GM19395 (cell line): ENCODE measurements around the gene NAPB.
A peak's percentile ranks its signal among the peaks of the same experiment; 100 is the strongest.

Experiments used
- ATAC-seq: cut with Tn5 transposase; IDR thresholded peaks from one replicate; pipeline ENCODE4 v1.9.1; 2021; ENCODE audit warnings: mild to moderate bottlenecking, moderate library complexity; ENCODE audit not compliant: unreplicated experiment

Gene NAPB

GRCh38 chr20:23407781-23408464, 13.4 kb downstream of the NAPB start:
- ATAC-seq = peak; percentile 81

DNA sequence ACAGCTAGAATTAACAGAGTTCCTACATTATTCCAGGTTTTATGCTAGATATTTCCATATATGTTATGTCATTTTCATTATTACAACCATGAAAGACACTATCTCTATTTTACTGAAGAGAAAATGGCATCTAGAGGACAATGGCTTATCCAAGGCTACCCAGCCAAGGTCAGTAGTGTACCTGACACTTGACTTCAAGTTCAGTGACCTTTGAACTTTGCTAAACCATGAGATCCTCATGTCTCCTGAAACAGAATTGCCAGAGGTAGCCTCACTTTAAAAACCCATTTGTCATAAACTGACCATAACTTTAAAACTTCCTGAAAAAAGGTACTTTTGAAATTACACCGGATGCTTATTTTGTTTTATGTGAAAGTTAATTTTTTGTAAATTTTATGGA, 14.4 kb downstream of the NAPB start:
- ATAC-seq = no peak

DNA sequence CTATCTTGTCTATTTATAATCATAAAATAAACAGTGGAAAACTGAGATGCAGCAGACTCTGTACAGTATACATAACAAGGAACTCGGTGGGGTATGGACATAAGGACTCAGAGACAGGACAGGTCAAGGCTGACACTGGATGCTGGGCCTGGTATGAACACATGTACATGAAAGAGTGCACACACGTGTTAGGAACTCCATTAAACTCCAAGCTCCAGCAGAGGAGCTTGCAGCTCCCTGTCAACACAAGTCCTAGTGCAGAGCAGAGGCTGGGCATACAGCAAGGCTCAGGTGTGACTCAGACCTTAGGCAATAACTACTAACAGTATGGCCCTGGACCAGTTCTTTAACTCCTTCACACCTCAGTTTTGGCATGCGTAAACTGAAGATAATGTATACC, 17.1 kb downstream of the NAPB start:
- ATAC-seq = no peak

GRCh38 chr20:23403751-23404150, 17.5 kb downstream of the NAPB start:
- ATAC-seq = no peak

GRCh38 chr20:23401051-23401450, 20.2 kb downstream of the NAPB start:
- no peak for ATAC-seq

DNA sequence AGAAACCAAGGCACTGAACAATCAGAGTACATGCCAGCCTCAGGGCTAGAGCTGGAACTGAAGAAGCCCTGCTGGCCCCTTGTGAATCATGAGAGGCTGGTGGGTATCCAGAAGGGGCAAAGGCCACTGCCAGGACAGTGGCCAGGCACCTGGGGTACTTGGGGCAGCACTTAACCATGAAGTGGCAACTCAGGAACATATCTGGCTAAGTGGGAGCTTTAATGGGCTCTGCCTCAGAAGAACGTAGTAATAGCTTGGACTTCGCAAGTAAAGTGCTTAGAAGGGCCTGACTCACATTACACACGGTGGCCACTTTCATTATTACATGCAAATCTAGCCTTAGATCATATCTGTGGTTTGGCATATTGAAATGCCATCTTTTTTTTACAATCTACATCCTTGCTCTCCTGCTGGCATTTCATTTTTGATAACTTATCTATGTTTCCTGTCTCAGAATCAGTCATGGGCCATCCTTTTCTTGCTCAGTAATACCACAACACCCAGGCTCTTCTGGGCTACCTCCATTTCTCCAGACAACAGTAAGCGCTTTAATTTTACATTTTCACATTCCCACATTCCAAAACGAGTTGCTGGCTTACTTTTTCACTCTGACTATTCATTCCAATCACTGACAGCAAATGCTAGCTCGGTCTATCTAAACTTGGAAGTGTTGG, 21.6 kb downstream of the NAPB start:
- ATAC-seq = no peak

DNA sequence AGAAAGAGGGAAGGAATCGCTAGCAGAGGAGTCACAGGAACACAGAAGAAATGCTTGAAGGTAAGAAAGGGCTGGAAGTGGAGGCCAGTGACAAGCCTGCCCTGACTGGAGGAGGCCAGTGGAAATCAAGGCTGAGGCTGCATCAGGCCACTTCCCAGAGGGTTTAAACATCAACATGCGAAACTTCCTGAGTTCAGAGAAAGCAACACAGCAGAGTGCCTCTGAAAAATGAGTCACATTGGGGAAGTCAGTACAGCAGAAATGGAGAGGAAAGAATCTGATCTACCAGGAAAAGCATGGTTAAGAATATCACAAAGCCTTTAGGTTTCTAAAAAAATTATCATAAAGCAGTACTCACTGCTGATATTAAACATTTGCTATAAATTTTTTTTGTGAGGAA, 23.3 kb downstream of the NAPB start:
- ATAC-seq = no peak

GRCh38 chr20:23396950-23397627, 24.2 kb downstream of the NAPB start:
- ATAC-seq = no peak

- no peak for ATAC-seq
Observed at GRCh38 chr20:23393996-23394775, 27.1 kb downstream of the NAPB start.

DNA sequence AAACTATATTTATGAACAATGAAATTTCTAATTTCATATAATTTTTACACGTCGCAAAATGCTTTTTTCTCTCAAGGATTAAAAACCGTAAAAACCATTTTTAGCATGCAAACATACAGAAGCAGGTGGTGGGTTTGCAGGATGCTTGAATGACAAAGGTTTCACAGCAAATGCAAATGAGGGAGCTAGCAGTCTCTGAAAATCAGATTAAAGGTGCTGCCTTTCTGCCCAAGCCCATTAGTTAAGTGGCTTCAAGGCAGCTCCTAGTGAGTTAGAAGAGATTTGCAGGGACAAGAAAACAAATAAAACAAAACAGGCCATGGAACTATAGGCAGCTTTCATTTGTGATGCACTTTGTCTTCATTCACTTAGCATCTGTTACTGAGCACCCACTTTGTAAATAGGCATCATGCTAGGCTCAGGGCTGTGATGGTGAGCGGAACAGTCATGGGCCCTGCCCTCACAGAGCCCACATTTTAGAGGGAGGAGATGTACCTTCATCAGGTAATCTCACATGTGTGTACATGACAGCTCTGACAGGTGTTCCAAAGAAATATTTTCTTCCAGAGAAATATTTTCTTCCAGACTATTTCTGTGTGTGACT, 29.5 kb downstream of the NAPB start:
- ATAC-seq = no peak

DNA sequence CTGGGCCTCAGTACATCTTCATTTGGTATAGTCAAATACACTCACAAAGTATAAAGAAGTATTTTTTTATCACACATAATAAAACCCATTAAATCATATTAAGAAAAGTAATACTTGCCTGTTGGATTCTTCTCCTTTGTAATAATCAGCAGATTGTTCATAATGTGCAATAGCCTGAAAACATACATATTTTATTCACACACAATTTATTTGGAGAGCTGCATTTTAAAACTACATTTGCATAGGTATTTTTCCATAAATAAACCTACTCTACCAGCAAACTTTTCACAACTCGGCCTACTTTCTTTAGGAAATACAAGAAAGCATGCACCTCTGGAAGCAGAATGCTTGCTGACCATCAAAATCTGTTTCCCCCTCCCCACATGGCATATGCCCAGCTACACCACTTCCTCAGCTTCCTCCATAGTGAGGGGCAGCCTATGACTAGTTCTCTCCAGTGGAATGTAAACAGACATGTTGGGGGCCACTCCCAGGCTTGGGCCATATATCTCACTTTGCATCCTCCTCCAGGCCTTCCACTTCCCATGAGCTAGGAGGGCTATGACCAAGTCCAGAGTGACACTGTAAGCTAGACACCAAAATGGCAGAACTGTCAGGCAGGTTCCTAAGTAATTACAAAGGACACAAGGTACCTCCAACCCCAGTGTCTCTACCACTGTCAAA, 31.1 kb downstream of the NAPB start:
- ATAC-seq = no peak

DNA sequence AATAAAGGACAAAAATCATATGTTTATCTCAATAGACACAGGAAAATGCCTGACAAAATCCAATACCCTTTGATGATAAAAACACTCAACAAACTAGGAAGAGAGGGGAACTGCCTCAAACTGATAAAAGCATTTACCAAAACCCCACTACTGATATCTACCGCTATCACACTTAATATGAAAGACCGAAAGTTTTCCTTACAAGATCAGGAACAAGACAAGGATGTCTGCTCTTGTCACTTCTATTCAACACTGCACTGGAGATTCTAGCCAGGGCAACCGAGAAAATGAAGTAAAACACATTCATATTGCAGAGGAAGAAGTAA, 34.2 kb downstream of the NAPB start:
- ATAC-seq = no peak

GRCh38 chr20:23386304-23387117, 34.8 kb downstream of the NAPB start:
- no peak for ATAC-seq

GRCh38 chr20:23381876-23382275, 39.4 kb downstream of the NAPB start:
- no peak for ATAC-seq

DNA sequence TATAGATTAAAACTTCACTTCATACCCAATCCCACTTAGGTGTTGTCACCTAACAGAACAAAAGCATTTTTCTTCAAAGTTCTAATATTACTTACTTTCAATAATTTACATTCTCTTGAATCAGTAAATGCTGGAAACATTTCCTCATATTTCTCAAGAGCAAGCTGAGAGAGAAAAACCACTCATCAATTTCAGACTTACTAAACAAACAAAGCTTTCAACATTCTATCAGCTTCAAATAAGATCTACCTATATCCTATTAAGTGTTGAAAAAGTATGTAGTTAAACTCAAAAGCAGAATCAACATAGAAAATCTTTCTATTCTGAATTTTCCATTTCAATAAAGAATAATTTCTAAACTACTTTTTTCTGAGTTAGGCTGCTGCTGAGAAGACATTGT, 41.5 kb downstream of the NAPB start:
- no peak for ATAC-seq

- ATAC-seq = no peak
Observed at GRCh38 chr20:23375827-23376226, 45.5 kb downstream of the NAPB start.

- no peak for ATAC-seq
Observed at GRCh38 chr20:23374441-23374840, 46.8 kb downstream of the NAPB start.

DNA sequence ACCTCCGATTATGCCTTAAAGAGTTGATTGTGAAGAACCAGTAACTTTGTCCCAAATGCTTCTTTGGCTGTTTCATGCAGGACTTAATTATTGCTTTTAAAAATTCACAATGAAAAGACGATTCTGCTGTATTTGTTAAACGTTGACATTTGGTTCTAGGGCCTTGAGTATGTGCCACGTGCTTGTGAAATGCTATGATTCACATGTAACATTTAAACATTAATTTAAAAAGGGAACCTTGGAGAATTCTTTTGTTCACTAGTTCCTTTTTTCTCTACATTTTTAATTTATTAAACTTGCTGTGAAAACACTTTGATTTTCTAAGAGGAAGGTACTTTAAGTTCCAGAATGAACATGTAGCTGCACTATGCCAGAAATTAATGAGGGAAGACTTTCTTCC, 49.8 kb downstream of the NAPB start:
- no peak for ATAC-seq

DNA sequence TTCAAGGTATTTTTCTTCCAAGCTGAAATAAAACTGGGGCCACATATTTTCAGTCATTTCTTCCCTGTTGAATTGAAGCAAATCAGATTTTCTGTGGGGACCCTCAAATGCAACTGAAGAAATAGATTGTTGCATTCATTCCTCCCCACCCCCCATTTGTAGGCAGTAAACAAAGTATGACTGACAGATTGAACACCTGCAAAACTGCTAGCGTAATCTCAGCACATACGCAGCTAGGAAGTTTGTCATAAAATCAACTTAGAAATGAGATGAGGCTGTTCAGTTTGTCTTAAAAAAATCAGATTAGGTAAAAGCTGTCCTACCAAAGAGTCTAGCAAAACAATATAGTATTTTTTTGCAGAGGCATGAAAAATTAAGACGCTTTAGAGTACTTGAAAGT, 50.4 kb downstream of the NAPB start:
- ATAC-seq = no peak

GRCh38 chr20:23370274-23370673, 51.0 kb downstream of the NAPB start:
- no peak for ATAC-seq
